Mesenteric fat pad (tissue), 1 donor: ENCODE results near the gene HOOK2. TPM values are rescaled to one million over a fixed set of nuclear protein-coding genes. Genes with fewer than 3 reads are reported as not detected.

Experiments
- DNase-seq: peaks from one replicate; pipeline ENCODE4 v3.0.0-alpha.2; 2020; ENCODE audit warnings: low spot score
- total RNA-seq: library from RNA; stranded (reverse); fragmentation: NEBNext Ultra II Directional; extraction: Animal tissue kit (Norgen Biotek cat#: 25700); gene quantifications from one replicate; pipeline ENCODE4 v1.2.1, GENCODE V29; 2021
- donor health status: DM: yes; HTN: yes; CAD: no.

The HOOK2 gene
- total RNA-seq, 1 donor from 2014 or later = 57.7 TPM

- DNase-seq = no peak
These were observed 19.0 kb upstream of the HOOK2 start for GRCh38 chr19:12794196-12794941.

DNA sequence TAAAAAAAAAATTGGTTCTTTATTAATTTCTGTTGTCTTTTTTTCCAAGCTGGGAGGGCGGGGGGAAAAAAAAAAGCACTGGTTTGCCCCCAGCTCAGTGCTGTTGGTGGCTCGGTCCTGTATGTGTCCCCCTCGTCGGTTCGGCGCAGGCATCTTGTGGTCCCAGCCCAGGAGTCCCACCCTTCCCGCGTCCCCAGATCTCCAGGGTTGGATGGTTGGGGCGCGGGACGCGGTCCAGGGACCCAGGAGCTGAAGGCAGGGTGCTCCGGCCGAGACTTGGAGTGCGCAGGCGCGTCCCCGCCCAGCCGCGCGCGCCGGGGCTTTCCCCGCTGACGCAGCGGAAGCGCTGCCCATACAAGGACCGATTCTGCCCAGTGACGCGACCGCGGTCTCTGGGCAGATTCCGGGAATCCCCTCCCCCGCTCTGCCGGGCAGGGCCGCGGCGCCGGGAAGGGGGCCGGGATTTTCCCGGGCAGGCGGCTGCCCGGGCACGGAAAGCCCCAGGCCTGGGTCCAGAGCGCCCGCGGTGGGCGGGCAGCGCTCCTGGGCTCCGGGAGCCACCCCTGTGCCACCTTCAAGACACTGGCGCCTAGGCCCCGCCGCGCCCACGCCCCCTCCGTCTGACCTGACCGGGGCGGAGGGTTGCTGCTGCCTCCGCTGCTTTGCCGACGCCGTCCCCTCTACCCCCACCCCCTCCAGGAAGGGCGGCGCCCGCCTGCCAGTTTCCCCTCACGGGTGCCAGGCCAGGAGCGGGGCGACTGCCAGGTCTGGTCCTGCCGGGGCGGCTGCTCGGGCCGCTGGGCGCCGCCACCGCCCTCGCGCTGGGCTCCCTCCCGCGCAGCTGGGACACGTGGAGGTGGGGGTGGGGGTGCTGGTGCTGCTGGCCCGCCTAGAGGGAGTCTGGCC, 18.2 kb upstream of the HOOK2 start:
- peak; percentile 99 for DNase-seq

GRCh38 chr19:12792853-12793289, 17.5 kb upstream of the HOOK2 start:
- DNase-seq = no peak

- peak; percentile 93 for DNase-seq
These were observed 16.9 kb upstream of the HOOK2 start for GRCh38 chr19:12792051-12792852.

DNA sequence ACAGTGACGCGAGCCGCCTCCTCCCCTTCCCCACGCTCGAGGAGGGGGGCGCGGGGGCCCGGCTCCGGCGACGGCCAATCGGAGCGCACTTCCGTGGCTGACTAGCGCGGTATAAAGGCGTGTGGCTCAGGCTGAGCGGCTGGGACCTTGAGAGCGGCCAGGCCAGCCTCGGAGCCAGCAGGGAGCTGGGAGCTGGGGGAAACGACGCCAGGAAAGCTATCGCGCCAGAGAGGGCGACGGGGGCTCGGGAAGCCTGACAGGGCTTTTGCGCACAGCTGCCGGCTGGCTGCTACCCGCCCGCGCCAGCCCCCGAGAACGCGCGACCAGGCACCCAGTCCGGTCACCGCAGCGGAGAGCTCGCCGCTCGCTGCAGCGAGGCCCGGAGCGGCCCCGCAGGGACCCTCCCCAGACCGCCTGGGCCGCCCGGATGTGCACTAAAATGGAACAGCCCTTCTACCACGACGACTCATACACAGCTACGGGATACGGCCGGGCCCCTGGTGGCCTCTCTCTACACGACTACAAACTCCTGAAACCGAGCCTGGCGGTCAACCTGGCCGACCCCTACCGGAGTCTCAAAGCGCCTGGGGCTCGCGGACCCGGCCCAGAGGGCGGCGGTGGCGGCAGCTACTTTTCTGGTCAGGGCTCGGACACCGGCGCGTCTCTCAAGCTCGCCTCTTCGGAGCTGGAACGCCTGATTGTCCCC, 16.1 kb upstream of the HOOK2 start, which contains the start of gene JUNB:
JUNB (plus strand) TSS at position 142 of the 706 bp plus-strand sequence; CDS start at position 428, 286 bp downstream.
- DNase-seq = peak; percentile 100

GRCh38 chr19:12790628-12791344, 15.4 kb upstream of the HOOK2 start:
- no peak for DNase-seq

DNA sequence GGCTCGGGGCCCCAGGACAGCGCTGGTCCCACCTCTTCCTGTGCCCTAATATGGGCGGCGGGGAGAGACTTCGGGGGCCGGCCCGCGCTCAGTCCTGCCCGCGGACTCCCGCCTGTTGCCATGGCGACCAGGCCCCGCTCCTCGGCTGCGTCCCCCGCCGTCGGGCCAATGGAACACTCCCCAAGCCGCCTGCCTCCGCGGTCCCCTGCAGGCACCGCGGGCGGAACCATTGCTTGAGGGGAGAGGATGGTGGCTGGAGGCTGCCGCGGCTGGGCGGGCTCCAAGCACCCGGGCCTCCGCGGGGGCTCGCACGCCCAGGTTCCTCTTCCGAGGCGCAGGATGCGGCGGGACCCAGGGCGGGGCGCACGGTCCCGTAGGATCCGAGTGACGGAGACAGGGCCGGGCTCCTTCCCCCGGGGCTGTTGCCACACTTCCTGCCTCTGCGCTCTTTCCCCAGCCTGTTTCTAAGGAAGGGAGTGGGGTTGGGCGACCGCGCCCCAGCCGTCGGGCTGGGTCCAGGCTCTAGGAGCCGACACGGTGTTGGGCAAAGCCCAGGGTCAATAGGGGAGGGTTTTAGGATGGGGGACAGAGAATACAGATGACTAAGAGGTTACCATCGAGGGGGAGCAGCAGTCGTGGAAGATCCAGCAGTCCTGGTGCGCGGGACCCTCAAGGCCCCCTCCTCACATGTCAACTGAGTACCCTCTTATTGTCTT, 14.7 kb upstream of the HOOK2 start:
- peak; percentile 99 for DNase-seq

DNA sequence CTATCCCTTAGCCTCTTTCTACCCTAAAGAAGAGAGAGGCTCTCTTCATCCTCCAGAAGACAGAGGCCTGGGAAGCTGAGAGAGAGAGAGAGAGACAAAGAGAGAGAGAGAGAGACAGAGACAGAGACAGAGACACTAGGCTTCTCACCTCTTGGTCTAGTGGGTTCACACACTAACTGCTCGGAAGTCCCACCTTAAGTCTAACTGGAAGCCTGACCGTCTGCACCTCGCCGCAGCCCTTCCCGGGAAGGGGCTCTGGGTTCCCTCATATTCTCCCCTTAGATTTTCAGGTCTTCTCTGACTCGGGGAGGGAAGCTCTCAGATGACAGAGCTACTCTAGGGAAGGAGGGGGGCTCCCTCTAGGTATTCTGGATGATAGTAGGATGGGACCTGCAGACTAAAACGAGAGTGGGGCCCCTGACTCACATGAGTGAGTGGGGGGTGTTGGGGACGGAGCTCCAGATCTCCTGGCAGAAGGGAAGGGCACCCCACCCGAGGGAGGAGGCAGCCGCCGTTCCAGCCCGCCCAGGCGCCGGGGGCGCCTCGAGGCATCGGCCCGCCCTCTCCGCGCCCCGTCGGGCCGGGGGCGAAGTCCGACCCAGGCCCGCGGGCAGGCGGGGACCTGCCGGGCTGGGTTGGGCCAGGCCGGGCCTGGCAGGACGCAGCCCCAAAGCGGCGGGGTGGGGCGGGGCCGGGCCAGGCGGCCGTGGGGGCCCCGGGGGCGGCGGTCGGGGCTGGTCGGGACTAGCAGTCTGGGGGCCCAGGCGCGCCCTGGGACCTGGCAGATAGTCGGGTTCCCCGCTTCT, 13.9 kb upstream of the HOOK2 start:
- DNase-seq = no peak

DNA sequence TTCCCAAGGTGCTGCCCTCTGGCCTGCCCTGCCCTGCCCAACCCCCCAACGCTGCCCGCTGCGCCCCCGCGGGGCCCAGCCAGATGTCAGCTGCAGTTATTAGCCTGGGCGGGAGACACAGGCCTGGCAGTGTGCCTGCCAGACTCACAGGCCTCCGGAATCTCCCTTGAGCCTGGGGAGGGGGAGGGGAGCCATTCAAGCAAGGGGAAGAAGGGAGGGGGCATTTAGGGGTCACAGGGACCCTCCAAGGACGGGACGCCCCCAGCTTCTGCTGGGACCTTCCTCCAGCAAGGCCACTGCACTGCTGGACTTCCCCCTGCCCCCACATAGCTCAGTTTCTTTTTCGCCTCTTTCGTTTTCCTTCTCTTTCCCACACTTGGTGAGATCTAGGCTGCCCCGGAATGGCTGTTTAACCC, 13.3 kb upstream of the HOOK2 start:
- peak; percentile 94 for DNase-seq

- DNase-seq = no peak
These were observed 12.8 kb upstream of the HOOK2 start for GRCh38 chr19:12788042-12788681.

- DNase-seq = no peak
These were observed 12.1 kb upstream of the HOOK2 start for GRCh38 chr19:12787458-12787857.

DNA sequence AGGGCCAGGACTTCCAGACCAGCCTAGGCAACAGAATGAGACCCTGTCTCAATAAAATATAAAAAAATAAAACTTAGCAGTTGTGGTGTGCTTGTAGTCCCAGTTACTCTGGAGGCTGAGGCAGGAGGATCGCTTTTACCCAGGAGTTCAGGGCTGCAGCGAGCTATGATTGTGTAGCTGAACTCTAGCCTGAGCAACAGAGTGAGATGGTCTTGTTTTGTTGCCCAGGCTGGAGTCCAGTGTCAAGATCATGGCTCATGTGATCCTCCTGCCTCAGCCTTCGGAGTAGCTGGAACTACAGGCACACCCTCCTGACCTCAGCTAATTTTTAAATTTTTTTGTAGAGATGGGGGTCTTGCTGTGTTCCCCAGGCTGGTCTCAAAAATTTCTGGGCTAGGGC, 11.6 kb upstream of the HOOK2 start:
- no peak for DNase-seq

DNA sequence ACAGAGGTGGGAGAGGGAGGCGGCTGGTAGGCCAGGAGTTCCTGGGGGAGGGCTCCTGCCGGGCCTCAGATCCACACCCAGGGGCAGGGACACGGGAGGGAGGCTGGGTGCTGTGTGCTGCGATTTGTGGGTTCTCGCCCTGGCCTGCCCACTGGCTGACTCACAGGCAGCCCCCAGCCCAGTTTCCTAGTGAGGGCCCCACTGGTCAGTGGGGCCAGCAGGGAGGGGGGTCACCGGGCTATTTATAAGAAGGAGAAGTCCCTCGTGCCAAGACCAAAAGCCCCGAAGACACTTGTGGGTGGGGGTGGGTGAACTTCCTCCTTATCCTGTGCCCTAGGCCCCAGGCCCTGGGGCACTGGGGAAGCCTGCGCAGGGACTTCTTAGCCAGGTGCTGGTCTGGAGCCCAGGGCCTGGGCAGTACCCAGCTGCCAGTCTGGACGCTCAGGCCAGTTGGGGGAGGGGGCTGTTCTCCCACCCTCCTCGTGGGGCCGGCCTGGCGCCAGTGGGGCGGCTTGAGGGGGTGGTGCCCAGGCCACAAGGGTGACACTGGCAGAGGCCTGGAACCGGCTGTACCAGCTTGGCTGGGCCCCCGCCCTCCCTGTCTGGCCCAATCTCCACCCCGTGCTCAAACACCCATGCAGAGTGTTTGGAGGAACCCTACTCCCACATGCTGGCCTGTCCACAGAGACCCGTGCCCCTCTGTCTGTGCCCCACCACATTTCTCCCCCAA, 11.0 kb upstream of the HOOK2 start:
- DNase-seq = no peak

DNA sequence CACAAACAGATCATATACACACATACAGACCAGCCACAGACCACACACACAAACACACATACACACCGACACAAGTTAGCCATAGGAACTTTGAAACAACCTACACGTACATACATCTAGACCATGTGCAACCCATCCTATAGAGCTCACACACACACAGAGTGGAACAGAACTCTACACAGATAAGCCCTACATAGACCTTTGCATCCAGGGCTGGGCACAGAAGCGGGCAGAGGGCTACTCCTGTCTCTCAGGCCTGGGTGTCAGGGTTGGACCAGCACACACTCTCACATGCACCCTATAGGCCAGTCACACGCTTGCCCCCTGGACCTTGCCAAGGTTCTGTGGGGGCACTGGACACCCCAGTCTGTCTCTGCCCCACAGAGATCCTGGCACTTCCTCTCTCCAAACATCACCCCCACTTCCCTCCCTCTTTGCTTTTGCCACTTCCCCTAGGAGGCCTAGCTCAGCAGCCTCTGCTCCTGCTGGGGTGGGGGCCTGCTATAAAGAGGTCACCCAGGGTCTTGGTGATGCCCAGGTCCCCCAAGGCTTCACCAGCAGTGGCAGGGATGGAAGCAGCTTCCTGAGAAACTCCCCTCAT, 10.2 kb upstream of the HOOK2 start:
- no peak for DNase-seq

DNA sequence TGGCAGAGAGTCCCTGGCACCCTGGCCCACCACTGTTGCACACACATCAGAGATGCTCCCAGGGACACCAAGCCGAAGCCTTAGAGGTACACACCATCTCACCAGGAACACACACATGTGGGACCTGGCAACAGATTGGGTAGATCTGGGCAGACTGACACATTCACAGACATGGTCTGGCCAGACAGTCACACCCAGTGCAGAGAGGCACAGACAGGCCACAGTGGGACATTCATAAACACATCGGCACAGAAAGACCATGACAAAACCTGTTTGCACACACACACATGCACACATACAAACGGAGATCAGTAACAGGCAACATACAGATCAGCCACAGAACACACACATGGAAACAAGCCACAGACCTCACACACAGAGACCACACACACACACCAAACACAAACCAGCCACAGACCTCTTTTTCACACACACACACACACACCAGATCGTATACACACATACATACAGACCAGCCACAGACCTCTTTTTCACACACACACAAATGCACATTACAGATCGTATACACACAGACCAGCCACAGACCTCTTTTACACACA, 9.6 kb upstream of the HOOK2 start:
- no peak for DNase-seq

GRCh38 chr19:12784394-12784870, 9.1 kb upstream of the HOOK2 start:
- no peak for DNase-seq
